Neural cell (in vitro differentiated cells): ENCODE results near the gene MAP3K7. TPM values are rescaled to one million over a fixed set of nuclear protein-coding genes. Genes with fewer than 3 reads are reported as not detected.

Source experiments
- H2AFZ ChIP-seq: fragments of 200-600, 300-800 bp; sonication (generic), shearing (Covaris generic); 2 replicates; pipeline ENCODE4 v1.6.0; 2014; ENCODE audit warnings: low read depth, mild to moderate bottlenecking, antibody characterized with exemption, low read length, moderate library complexity
- H3F3A ChIP-seq: fragments of 200-600 bp; shearing (Covaris generic); 2 replicates; pipeline ENCODE4 v1.6.1; 2016; ENCODE audit warnings: mild to moderate bottlenecking, moderate library complexity, mixed read lengths, antibody characterized with exemption, low read length; ENCODE audit not compliant: insufficient read depth, poor library complexity, severe bottlenecking
- H3K27ac ChIP-seq: fragments of 200-600, 300-800 bp; sonication (generic), shearing (Covaris generic); 2 replicates; pipeline ENCODE4 v1.5.1; 2014; ENCODE audit warnings: mild to moderate bottlenecking, low read length, moderate library complexity
- H3K27me3 ChIP-seq: fragments of 300-800, 200-600 bp; sonication (generic), shearing (Covaris generic); 2 replicates; pipeline ENCODE4 v1.6.0; 2014; ENCODE audit warnings: mild to moderate bottlenecking, low read depth, low read length, moderate library complexity; ENCODE audit not compliant: insufficient read depth
- H3K36me3 ChIP-seq: fragments of 300-800, 200-600 bp; sonication (generic), shearing (Covaris generic); 2 replicates; pipeline ENCODE4 v1.5.1; 2014; ENCODE audit warnings: mild to moderate bottlenecking, antibody characterized with exemption, low read length, moderate library complexity; ENCODE audit not compliant: insufficient read depth
- H3K4me2 ChIP-seq: fragments of 300-800, 200-600 bp; sonication (generic), shearing (Covaris generic); 2 replicates; pipeline ENCODE4 v1.6.0; 2014; ENCODE audit warnings: mild to moderate bottlenecking, low read length
- H3K4me3 ChIP-seq: fragments of 300-800, 200-600 bp; sonication (generic), shearing (Covaris generic); 2 replicates; pipeline ENCODE4 v1.5.1; 2014; ENCODE audit warnings: mild to moderate bottlenecking, low read length, moderate library complexity
- H3K79me2 ChIP-seq: fragments of 200-600 bp; shearing (Covaris generic); replicated peaks from 2 replicates; pipeline ENCODE4 v1.6.0; 2014; ENCODE audit warnings: mild to moderate bottlenecking, low read length, moderate library complexity; ENCODE audit not compliant: insufficient read depth
- H3K9ac ChIP-seq: fragments of 300-800, 200-600 bp; sonication (generic), shearing (Covaris generic); 2 replicates; pipeline ENCODE4 v1.6.1; 2016; ENCODE audit warnings: mild to moderate bottlenecking, low read length, mixed read lengths
- H3K9me2 ChIP-seq: fragments of 200-600 bp; shearing (Covaris generic); 2 replicates; pipeline ENCODE4 v1.6.1; 2016; ENCODE audit warnings: mild to moderate bottlenecking, low read length, mixed read lengths; ENCODE audit not compliant: insufficient read depth
- H3K9me3 ChIP-seq: fragments of 200-600, 300-800 bp; sonication (generic), shearing (Covaris generic); 2 replicates; pipeline ENCODE4 v1.6.1; 2016; ENCODE audit warnings: mild to moderate bottlenecking, mixed run types, low read length, moderate library complexity, mixed read lengths
- H4K20me1 ChIP-seq: fragments of 200-600 bp; shearing (Covaris generic); 2 replicates; pipeline ENCODE4 v1.6.1; 2016; ENCODE audit warnings: mild to moderate bottlenecking, mixed run types; ENCODE audit not compliant: insufficient read depth
- EP300 ChIP-seq: fragments of 450-650 bp; conservative IDR thresholded peaks from 2 replicates; pipeline ENCODE4 v1.6.1; 2014; ENCODE audit warnings: antibody characterized with exemption, mild to moderate bottlenecking, moderate library complexity; ENCODE audit not compliant: poor library complexity, severe bottlenecking
- EZH2 ChIP-seq: fragments of 200-600, 300-800 bp; shearing (Covaris generic), sonication (generic); IDR thresholded peaks from 2 replicates; pipeline ENCODE4 v1.6.1; 2014; ENCODE audit warnings: antibody characterized with exemption, low read length, borderline replicate concordance, mild to moderate bottlenecking; ENCODE audit not compliant: insufficient read depth, poor library complexity, severe bottlenecking
- MXI1 ChIP-seq: fragments of 450-650 bp; conservative IDR thresholded peaks from 2 replicates; pipeline ENCODE4 v1.6.1; 2014; ENCODE audit warnings: antibody characterized with exemption, mild to moderate bottlenecking; ENCODE audit not compliant: poor library complexity, severe bottlenecking
- POLR2AphosphoS5 ChIP-seq: IDR thresholded peaks from 2 replicates; pipeline ENCODE4 v1.6.1; 2012
- RAD21 ChIP-seq: fragments of 450-650 bp; conservative IDR thresholded peaks from 2 replicates; pipeline ENCODE4 v1.6.1; 2014; ENCODE audit warnings: antibody characterized with exemption, mild to moderate bottlenecking, moderate library complexity
- SMC3 ChIP-seq: fragments of 450-650 bp; conservative IDR thresholded peaks from 2 replicates; pipeline ENCODE4 v1.6.1; 2014; ENCODE audit warnings: antibody characterized with exemption, mild to moderate bottlenecking, moderate library complexity; ENCODE audit not compliant: poor library complexity
- TAF1 ChIP-seq: IDR thresholded peaks from 2 replicates; pipeline ENCODE4 v1.6.1; 2012; ENCODE audit warnings: low read depth
- polyA plus RNA-seq: library from polyadenylated mRNA; depleted of rRNA; stranded (reverse); fragments of >200 nt; gene quantifications from 2 replicates; pipeline ENCODE4 v1.2.3, GENCODE V29; 2014
- TF ChIP-seq, protein P1 (sequence below): IDR thresholded peaks from 2 replicates; pipeline ENCODE4 v1.6.1; 2012; ENCODE audit warnings: borderline replicate concordance
- TF ChIP-seq, protein P2 (sequence below): fragments of 450-650 bp; IDR thresholded peaks from 2 replicates; pipeline ENCODE4 v1.5.1; 2014; ENCODE audit warnings: antibody characterized with exemption, mild to moderate bottlenecking, moderate library complexity; ENCODE audit not compliant: poor library complexity, severe bottlenecking

Gene MAP3K7
- polyA plus RNA-seq, 1 donor from 2014 or later: 71.6 TPM

DNA sequence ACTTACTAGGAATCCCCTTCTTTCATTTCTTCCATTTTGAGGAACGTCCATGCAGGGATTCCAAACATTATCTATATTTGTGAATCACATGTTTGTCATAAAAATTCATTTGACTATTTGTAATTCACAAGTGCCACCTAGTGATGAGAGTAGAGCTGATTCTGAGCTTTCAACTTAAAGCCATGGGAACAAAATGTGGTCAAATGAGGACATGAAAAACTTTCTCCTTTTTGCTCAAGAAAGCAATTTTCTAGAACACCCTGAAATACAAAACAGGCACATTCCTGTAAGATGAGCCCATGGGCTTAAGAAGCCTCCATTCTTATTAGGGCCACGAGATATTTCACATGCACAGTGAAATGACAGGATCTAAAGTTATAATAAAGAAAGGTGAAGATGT is 12.3 kb downstream of the MAP3K7 start:
- H3K36me3 ChIP-seq: no peaks in the 10 kb centered on the region
- no peaks in the 10 kb centered on the region for H3K9me2 ChIP-seq
- H3K4me2 ChIP-seq: no peak overlapping the region
- TF ChIP-seq TAF1 (no peak), POLR2AphosphoS5 (no peak), RAD21 (peak; percentile 64), EP300 (no peak), EZH2 (no peak), SMC3 (peak; percentile 56), MXI1 (no peak)
- TF ChIP-seq, protein P1, sequence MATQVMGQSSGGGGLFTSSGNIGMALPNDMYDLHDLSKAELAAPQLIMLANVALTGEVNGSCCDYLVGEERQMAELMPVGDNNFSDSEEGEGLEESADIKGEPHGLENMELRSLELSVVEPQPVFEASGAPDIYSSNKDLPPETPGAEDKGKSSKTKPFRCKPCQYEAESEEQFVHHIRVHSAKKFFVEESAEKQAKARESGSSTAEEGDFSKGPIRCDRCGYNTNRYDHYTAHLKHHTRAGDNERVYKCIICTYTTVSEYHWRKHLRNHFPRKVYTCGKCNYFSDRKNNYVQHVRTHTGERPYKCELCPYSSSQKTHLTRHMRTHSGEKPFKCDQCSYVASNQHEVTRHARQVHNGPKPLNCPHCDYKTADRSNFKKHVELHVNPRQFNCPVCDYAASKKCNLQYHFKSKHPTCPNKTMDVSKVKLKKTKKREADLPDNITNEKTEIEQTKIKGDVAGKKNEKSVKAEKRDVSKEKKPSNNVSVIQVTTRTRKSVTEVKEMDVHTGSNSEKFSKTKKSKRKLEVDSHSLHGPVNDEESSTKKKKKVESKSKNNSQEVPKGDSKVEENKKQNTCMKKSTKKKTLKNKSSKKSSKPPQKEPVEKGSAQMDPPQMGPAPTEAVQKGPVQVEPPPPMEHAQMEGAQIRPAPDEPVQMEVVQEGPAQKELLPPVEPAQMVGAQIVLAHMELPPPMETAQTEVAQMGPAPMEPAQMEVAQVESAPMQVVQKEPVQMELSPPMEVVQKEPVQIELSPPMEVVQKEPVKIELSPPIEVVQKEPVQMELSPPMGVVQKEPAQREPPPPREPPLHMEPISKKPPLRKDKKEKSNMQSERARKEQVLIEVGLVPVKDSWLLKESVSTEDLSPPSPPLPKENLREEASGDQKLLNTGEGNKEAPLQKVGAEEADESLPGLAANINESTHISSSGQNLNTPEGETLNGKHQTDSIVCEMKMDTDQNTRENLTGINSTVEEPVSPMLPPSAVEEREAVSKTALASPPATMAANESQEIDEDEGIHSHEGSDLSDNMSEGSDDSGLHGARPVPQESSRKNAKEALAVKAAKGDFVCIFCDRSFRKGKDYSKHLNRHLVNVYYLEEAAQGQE: no peak
- TF ChIP-seq, protein P2, sequence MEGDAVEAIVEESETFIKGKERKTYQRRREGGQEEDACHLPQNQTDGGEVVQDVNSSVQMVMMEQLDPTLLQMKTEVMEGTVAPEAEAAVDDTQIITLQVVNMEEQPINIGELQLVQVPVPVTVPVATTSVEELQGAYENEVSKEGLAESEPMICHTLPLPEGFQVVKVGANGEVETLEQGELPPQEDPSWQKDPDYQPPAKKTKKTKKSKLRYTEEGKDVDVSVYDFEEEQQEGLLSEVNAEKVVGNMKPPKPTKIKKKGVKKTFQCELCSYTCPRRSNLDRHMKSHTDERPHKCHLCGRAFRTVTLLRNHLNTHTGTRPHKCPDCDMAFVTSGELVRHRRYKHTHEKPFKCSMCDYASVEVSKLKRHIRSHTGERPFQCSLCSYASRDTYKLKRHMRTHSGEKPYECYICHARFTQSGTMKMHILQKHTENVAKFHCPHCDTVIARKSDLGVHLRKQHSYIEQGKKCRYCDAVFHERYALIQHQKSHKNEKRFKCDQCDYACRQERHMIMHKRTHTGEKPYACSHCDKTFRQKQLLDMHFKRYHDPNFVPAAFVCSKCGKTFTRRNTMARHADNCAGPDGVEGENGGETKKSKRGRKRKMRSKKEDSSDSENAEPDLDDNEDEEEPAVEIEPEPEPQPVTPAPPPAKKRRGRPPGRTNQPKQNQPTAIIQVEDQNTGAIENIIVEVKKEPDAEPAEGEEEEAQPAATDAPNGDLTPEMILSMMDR: peak; percentile 62
- H3K9me3 ChIP-seq: no peaks in the 10 kb centered on the region
- no peak overlapping the region for H3K4me3 ChIP-seq
- H3K79me2 ChIP-seq: peaks cover 43% of the 10 kb centered on the region
- H3K27me3 ChIP-seq: no peaks in the 10 kb centered on the region
- no peaks in the 10 kb centered on the region for H4K20me1 ChIP-seq
- no peak overlapping the region for H3K9ac ChIP-seq
- no peaks in the 10 kb centered on the region for H3F3A ChIP-seq
- H3K27ac ChIP-seq: no peak overlapping the region
- H2AFZ ChIP-seq: no peak overlapping the region

DNA sequence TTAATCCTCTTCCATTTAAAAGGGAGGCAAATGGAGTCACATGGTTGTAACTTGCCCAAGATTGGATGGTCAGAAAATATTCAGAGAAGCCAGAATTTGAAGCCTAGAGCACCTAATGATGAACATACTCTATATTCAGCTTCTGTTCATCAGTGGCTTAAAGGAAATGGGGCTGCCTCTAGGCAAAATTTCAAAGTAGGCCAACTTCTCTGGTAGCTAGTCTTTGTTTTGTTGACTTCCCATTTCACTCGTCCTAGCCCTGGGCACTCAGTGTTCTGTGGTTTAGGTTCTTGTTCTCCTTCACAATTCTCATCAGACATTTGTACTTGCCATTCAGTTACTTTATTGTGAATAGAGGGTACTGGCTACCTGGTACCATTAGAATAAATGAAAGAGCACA is 13.2 kb downstream of the MAP3K7 start:
- Histone ChIP-seq H2AFZ (no peak overlapping the region), H3K9me3 (no peaks in the 10 kb centered on the region), H3K9me2 (no peaks in the 10 kb centered on the region), H3K36me3 (no peaks in the 10 kb centered on the region), H3K9ac (no peak overlapping the region), H3K27ac (no peak overlapping the region), H3K27me3 (no peaks in the 10 kb centered on the region), H3K4me3 (no peak overlapping the region), H3K4me2 (no peak overlapping the region), H3F3A (no peaks in the 10 kb centered on the region), H4K20me1 (no peaks in the 10 kb centered on the region), H3K79me2 (peaks cover 33% of the 10 kb centered on the region)
- TF ChIP-seq RAD21 (no peak), TAF1 (no peak), EZH2 (no peak), MXI1 (no peak)
- TF ChIP-seq, protein P2: no peak
- TF ChIP-seq, protein P1: no peak
